SK-N-SH treated with all-trans-retinoic acid at 6 μM for 48 hours (cell line): ENCODE measurements around the gene DIAPH3.

ENCODE experiments used
- ATAC-seq: fragments of 200-7000 bp; cut with Tn5 transposase; 3 replicates; pipeline ENCODE4 v1.9.1; 2020; ENCODE audit warnings: mild to moderate bottlenecking, moderate library complexity
- BACH2 ChIP-seq: fragments of 250-450 bp; sonication (Bioruptor Pico); IDR thresholded peaks from 2 replicates; pipeline ENCODE4 v1.9.0; 2021; ENCODE audit warnings: mild to moderate bottlenecking, borderline replicate concordance
- CREB5 ChIP-seq: fragments of 250-450 bp; sonication (Bioruptor Pico); IDR thresholded peaks from 2 replicates; pipeline ENCODE4 v1.5.1; 2020; ENCODE audit warnings: low read depth, mild to moderate bottlenecking, moderate library complexity
- CSDC2 ChIP-seq: fragments of 250-450 bp; sonication (Bioruptor Pico); IDR thresholded peaks from 2 replicates; pipeline ENCODE4 v1.5.0; 2020; ENCODE audit warnings: mild to moderate bottlenecking, moderate library complexity
- CSRNP3 ChIP-seq: fragments of 250-450 bp; sonication (Bioruptor Pico); IDR thresholded peaks from 2 replicates; pipeline ENCODE4 v1.5.1; 2021; ENCODE audit warnings: mild to moderate bottlenecking, moderate library complexity
- ESRRG ChIP-seq: fragments of 250-450 bp; sonication (Bioruptor Pico); IDR thresholded peaks from 2 replicates; pipeline ENCODE4 v1.6.1; 2021; ENCODE audit warnings: mild to moderate bottlenecking
- ISL1 ChIP-seq: fragments of 250-450 bp; sonication (Bioruptor Pico); IDR thresholded peaks from 2 replicates; pipeline ENCODE4 v2.1.2; 2022; ENCODE audit warnings: mild to moderate bottlenecking, moderate library complexity
- OSR1 ChIP-seq: fragments of 250-450 bp; sonication (Bioruptor Pico); IDR thresholded peaks from 2 replicates; pipeline ENCODE4 v1.8.0; 2022; ENCODE audit warnings: moderate library complexity, mild to moderate bottlenecking, inconsistent platforms
- PATZ1 ChIP-seq: fragments of 250-450 bp; sonication (Bioruptor Pico); IDR thresholded peaks from 2 replicates; pipeline ENCODE4 v1.8.0; 2020; ENCODE audit warnings: mild to moderate bottlenecking, moderate library complexity, borderline replicate concordance
- POU6F1 ChIP-seq: fragments of 250-450 bp; sonication (Bioruptor Pico); IDR thresholded peaks from 2 replicates; pipeline ENCODE4 v1.8.0; 2021; ENCODE audit warnings: low read depth, mild to moderate bottlenecking, moderate library complexity, borderline replicate concordance
- PPARA ChIP-seq: fragments of 250-450 bp; sonication (Bioruptor Pico); IDR thresholded peaks from 2 replicates; pipeline ENCODE4 v1.5.0; 2020; ENCODE audit warnings: mild to moderate bottlenecking, borderline replicate concordance
- SNAI2 ChIP-seq: fragments of 250-450 bp; sonication (Bioruptor Pico); IDR thresholded peaks from 2 replicates; pipeline ENCODE4 v1.5.0; 2020; ENCODE audit warnings: mild to moderate bottlenecking, moderate library complexity
- TCF4 ChIP-seq: fragments of 250-450 bp; sonication (Bioruptor Pico); IDR thresholded peaks from 2 replicates; pipeline ENCODE4 v1.8.0; 2021; ENCODE audit warnings: mild to moderate bottlenecking, moderate library complexity, borderline replicate concordance
- TOX ChIP-seq: fragments of 250-450 bp; sonication (Bioruptor Pico); IDR thresholded peaks from 2 replicates; pipeline ENCODE4 v1.8.0; 2021; ENCODE audit warnings: mild to moderate bottlenecking, moderate library complexity, borderline replicate concordance
- TSHZ2 ChIP-seq: fragments of 250-450 bp; sonication (Bioruptor Pico); IDR thresholded peaks from 2 replicates; pipeline ENCODE4 v1.5.0; 2020; ENCODE audit warnings: mild to moderate bottlenecking, moderate library complexity
- ZC3H10 ChIP-seq: fragments of 250-450 bp; sonication (Bioruptor Pico); IDR thresholded peaks from 2 replicates; pipeline ENCODE4 v1.5.1; 2021; ENCODE audit warnings: mild to moderate bottlenecking, moderate library complexity
- ZFP30 ChIP-seq: fragments of 450-650 bp; formaldehyde crosslinking; IDR thresholded peaks from 2 replicates; pipeline ENCODE4 v1.5.0; 2022; ENCODE audit warnings: mild to moderate bottlenecking, moderate library complexity
- ZNF565 ChIP-seq: fragments of 450-650 bp; formaldehyde crosslinking; conservative IDR thresholded peaks from 2 replicates; pipeline ENCODE4 v1.5.0; 2020; ENCODE audit warnings: low read depth, mild to moderate bottlenecking, moderate library complexity
- ZNF70 ChIP-seq: fragments of 450-650 bp; formaldehyde crosslinking; IDR thresholded peaks from 2 replicates; pipeline ENCODE4 v1.5.0; 2020; ENCODE audit warnings: mild to moderate bottlenecking, moderate library complexity
- ZNF8 ChIP-seq: fragments of 450-650 bp; formaldehyde crosslinking; IDR thresholded peaks from 2 replicates; pipeline ENCODE4 v1.5.0; 2020; ENCODE audit warnings: mild to moderate bottlenecking, moderate library complexity

Gene DIAPH3

GRCh38 chr13:59660582-59660981, 503.1 kb downstream of the DIAPH3 start (continued):
- no peak for TF ChIP-seq POU6F1 (CRISPR knock-in tag)
- TF ChIP-seq ZNF8, result no peak
- no peak for TF ChIP-seq PPARA (CRISPR knock-in tag)
- TF ChIP-seq BACH2 (CRISPR knock-in tag), result no peak
- no peak for TF ChIP-seq ZNF70 (CRISPR knock-in tag)
- TF ChIP-seq TOX (CRISPR knock-in tag), result no peak

GRCh38 chr13:59659981-59660380, 503.7 kb downstream of the DIAPH3 start:
- ATAC-seq, result no peak
- TF ChIP-seq TSHZ2 (CRISPR knock-in tag), result no peak
- no peak for TF ChIP-seq ZNF8
- no peak for TF ChIP-seq ESRRG (CRISPR knock-in tag)
- no peak for TF ChIP-seq TCF4
- no peak for TF ChIP-seq POU6F1 (CRISPR knock-in tag)
- no peak for TF ChIP-seq ZC3H10 (CRISPR knock-in tag)
- TF ChIP-seq ISL1 (CRISPR knock-in tag), result no peak
- TF ChIP-seq PATZ1 (CRISPR knock-in tag), result no peak
- TF ChIP-seq PPARA (CRISPR knock-in tag), result no peak
- no peak for TF ChIP-seq CREB5
- TF ChIP-seq CSRNP3, result no peak
- TF ChIP-seq TOX (CRISPR knock-in tag), result no peak
- no peak for TF ChIP-seq BACH2 (CRISPR knock-in tag)
- TF ChIP-seq ZNF565 (CRISPR knock-in tag), result no peak
- TF ChIP-seq OSR1 (CRISPR knock-in tag), result no peak
- TF ChIP-seq ZNF70 (CRISPR knock-in tag), result no peak

GRCh38 chr13:59658738-59659330, 504.9 kb downstream of the DIAPH3 start:
- no peak for TF ChIP-seq ESRRG (CRISPR knock-in tag)
- TF ChIP-seq ZC3H10 (CRISPR knock-in tag), result no peak
- TF ChIP-seq SNAI2 (CRISPR knock-in tag), result no peak
- no peak for TF ChIP-seq OSR1 (CRISPR knock-in tag)
- TF ChIP-seq TOX (CRISPR knock-in tag), result no peak
- no peak for TF ChIP-seq ZFP30 (CRISPR knock-in tag)
- TF ChIP-seq CSDC2, result no peak
- no peak for TF ChIP-seq PATZ1 (CRISPR knock-in tag)
- no peak for TF ChIP-seq POU6F1 (CRISPR knock-in tag)
- TF ChIP-seq, all 23 proteins: peak for 0
- ATAC-seq, result no peak
